Ishikawa (cell line): Measurements from ENCODE around the gene TMEM14C.

ENCODE experiments used
- CEBPB ChIP-seq: IDR thresholded peaks from 2 replicates; pipeline ENCODE4 v1.6.1; 2012
- CREB1 ChIP-seq: IDR thresholded peaks from 2 replicates; pipeline ENCODE4 v1.6.1; 2012; ENCODE audit warnings: low read depth
- EGR1 ChIP-seq: IDR thresholded peaks from 2 replicates; pipeline ENCODE4 v1.6.1; 2012
- EP300 ChIP-seq: IDR thresholded peaks from 2 replicates; pipeline ENCODE4 v1.6.1; 2012; ENCODE audit warnings: borderline replicate concordance
- FOXM1 ChIP-seq: IDR thresholded peaks from 2 replicates; pipeline ENCODE4 v1.6.1; 2012; ENCODE audit warnings: low read depth, borderline replicate concordance
- NFIC ChIP-seq: IDR thresholded peaks from 2 replicates; pipeline ENCODE4 v1.6.1; 2012
- RAD21 ChIP-seq: IDR thresholded peaks from 2 replicates; pipeline ENCODE4 v1.6.1; 2012; ENCODE audit warnings: low read depth
- TAF1 ChIP-seq: IDR thresholded peaks from 2 replicates; pipeline ENCODE4 v1.6.1; 2012; ENCODE audit warnings: low read depth, mild to moderate bottlenecking
- TCF12 ChIP-seq: IDR thresholded peaks from 2 replicates; pipeline ENCODE4 v1.6.1; 2012; ENCODE audit warnings: low read depth
- TEAD4 ChIP-seq: IDR thresholded peaks from 2 replicates; pipeline ENCODE4 v1.6.1; 2012
- YY1 ChIP-seq: IDR thresholded peaks from 2 replicates; pipeline ENCODE4 v1.6.1; 2012; ENCODE audit warnings: low read depth
- ZBTB7A ChIP-seq: IDR thresholded peaks from 2 replicates; pipeline ENCODE4 v1.6.1; 2012; ENCODE audit warnings: low read depth
- TF ChIP-seq, protein P1 (sequence below): IDR thresholded peaks from 2 replicates; pipeline ENCODE4 v1.6.1; 2012
- TF ChIP-seq, protein P2 (sequence below): IDR thresholded peaks from 2 replicates; pipeline ENCODE4 v1.6.1; 2012; ENCODE audit warnings: low read depth, mild to moderate bottlenecking
- TF ChIP-seq, protein P3 (sequence below): IDR thresholded peaks from 2 replicates; pipeline ENCODE4 v1.6.1; 2012

Gene TMEM14C

DNA sequence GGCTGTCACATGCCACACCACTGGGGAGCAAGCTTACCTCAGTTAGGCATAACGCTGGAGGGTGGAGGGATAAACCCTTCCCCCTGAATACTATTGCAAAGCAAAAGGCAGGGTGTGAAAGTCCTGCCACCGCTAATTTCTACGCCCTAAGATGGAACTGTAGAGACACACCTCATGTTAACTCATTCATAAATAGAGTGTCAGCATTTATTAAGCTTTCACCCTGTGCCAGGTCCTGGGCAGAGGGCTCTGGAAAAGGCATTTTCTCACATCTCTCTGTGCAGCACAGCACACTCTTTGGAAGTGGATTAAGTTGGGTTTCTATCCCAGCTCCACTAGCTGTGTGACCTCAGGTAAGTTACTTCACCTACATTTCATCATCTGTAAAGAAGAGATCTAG lies 46.5 kb downstream of the TMEM14C start:
- TF ChIP-seq ZBTB7A (no peak), TEAD4 (no peak), YY1 (no peak), RAD21 (no peak), CREB1 (no peak), EP300 (no peak), CEBPB (no peak), TCF12 (no peak), TAF1 (no peak), NFIC (no peak), EGR1 (no peak), FOXM1 (no peak)
- TF ChIP-seq, protein P1, sequence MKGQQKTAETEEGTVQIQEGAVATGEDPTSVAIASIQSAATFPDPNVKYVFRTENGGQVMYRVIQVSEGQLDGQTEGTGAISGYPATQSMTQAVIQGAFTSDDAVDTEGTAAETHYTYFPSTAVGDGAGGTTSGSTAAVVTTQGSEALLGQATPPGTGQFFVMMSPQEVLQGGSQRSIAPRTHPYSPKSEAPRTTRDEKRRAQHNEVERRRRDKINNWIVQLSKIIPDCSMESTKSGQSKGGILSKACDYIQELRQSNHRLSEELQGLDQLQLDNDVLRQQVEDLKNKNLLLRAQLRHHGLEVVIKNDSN = no peak
- TF ChIP-seq, protein P2, sequence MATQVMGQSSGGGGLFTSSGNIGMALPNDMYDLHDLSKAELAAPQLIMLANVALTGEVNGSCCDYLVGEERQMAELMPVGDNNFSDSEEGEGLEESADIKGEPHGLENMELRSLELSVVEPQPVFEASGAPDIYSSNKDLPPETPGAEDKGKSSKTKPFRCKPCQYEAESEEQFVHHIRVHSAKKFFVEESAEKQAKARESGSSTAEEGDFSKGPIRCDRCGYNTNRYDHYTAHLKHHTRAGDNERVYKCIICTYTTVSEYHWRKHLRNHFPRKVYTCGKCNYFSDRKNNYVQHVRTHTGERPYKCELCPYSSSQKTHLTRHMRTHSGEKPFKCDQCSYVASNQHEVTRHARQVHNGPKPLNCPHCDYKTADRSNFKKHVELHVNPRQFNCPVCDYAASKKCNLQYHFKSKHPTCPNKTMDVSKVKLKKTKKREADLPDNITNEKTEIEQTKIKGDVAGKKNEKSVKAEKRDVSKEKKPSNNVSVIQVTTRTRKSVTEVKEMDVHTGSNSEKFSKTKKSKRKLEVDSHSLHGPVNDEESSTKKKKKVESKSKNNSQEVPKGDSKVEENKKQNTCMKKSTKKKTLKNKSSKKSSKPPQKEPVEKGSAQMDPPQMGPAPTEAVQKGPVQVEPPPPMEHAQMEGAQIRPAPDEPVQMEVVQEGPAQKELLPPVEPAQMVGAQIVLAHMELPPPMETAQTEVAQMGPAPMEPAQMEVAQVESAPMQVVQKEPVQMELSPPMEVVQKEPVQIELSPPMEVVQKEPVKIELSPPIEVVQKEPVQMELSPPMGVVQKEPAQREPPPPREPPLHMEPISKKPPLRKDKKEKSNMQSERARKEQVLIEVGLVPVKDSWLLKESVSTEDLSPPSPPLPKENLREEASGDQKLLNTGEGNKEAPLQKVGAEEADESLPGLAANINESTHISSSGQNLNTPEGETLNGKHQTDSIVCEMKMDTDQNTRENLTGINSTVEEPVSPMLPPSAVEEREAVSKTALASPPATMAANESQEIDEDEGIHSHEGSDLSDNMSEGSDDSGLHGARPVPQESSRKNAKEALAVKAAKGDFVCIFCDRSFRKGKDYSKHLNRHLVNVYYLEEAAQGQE = no peak
- TF ChIP-seq, protein P3, sequence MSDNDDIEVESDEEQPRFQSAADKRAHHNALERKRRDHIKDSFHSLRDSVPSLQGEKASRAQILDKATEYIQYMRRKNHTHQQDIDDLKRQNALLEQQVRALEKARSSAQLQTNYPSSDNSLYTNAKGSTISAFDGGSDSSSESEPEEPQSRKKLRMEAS = no peak

DNA sequence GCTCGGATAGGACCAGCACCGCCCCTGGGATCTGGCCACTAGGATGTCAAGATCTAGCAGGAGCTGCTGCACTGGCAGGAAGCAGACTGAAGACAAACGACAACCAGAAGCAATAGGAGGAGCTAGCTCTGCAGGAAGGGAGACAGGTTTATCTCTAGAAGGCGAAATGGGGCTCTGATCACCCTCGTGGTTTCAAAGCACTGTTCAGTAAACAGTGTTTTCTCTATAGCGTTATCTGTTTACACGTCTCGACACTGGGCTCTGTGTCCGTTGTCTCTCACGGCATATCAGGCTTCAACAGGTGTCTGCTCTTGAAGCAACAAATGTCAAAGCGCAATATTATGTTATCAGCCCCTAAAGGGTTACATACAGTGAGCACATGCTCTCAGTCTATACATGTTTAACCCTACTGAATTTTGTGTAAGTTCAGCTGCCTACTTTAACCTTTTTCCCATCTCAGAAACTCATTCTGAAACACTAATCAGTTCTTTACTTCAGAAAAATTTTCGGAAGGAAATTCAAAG lies 48.6 kb downstream of the TMEM14C start:
- no peak for TF ChIP-seq FOXM1
- TF ChIP-seq YY1 = no peak
- no peak for TF ChIP-seq TCF12
- no peak for TF ChIP-seq TEAD4
- no peak for TF ChIP-seq CREB1
- TF ChIP-seq, protein P1 = no peak
- no peak for TF ChIP-seq EGR1
- no peak for TF ChIP-seq TAF1
- TF ChIP-seq EP300 = no peak
- TF ChIP-seq CEBPB = no peak
- TF ChIP-seq, protein P3 = no peak
- no peak for TF ChIP-seq ZBTB7A
- no peak for TF ChIP-seq NFIC
- TF ChIP-seq, protein P2 = no peak

DNA sequence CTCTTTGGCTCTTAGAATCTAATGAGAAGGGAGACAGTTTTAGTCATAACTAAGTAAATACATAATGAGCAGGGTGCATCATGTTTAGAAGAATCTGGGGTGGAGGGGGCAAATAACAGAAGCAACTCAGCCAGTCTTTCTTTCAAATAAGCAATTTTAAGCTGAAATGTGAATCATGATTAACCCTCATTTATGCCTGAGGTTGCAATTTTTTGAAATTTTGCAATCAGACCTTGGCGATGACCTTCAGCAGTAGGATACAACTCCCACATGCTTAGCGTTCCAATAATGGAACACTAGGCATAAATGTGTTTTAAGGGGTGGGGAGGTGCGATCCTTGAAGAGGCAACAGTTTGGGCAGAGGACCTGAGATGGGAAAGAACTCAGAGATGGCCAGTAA lies 55.4 kb downstream of the TMEM14C start:
- TF ChIP-seq CREB1 = no peak
- no peak for TF ChIP-seq CEBPB
- TF ChIP-seq EGR1 = no peak
- TF ChIP-seq, protein P3 = no peak
- no peak for TF ChIP-seq NFIC
- TF ChIP-seq EP300 = no peak
- no peak for TF ChIP-seq RAD21
- TF ChIP-seq, protein P1 = no peak
- no peak for TF ChIP-seq ZBTB7A
- no peak for TF ChIP-seq FOXM1
- no peak for TF ChIP-seq TAF1
- TF ChIP-seq, protein P2 = no peak
- TF ChIP-seq TCF12 = no peak
- no peak for TF ChIP-seq TEAD4
- TF ChIP-seq YY1 = no peak

DNA sequence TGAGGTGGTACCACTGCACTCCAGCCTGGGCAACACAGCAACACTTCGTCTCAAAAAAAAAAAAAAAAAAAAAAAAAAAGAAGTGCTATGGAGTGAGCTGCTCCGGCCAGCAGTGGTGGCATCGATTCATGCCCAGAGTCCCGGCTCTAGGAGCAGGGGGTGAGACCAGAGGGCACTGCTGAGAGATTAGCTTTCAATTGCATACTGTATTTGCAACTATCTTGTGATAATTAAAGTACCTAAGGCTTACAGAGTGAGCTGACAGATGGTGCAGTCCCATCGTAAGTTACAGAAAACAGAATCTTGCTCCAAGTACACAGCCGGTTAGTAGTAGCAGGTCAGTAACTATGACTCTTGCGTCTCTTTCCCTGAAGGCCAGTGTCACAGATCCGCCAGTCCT lies 56.2 kb downstream of the TMEM14C start:
- TF ChIP-seq NFIC = no peak
- no peak for TF ChIP-seq CEBPB
